CD14-positive monocyte (primary cell): ENCODE results near the gene RXFP3. TPM values are rescaled to one million over a fixed set of nuclear protein-coding genes. Genes with fewer than 3 reads are reported as not detected.

ENCODE experiments used
- DNase-seq, 3 donors: peaks; one replicate each; pipeline ENCODE4 v3.0.0-alpha.2; 2011 to 2022
- H2AFZ ChIP-seq: 2 replicates; pipeline ENCODE4 v1.6.0; 2012; ENCODE audit warnings: mild to moderate bottlenecking, low read depth, low read length, inconsistent platforms; ENCODE audit not compliant: insufficient read depth, poor library complexity, severe bottlenecking
- H3K27ac ChIP-seq, 2 donors: 1 replicate in 1 of 2; 2 replicates in 1 of 2; pipeline ENCODE4 v1.5.1; 2012 to 2013; ENCODE audit warnings: low read length in 2 of 2, control low read depth in 1 of 2, inconsistent platforms in 1 of 2, low read depth in 1 of 2, mild to moderate bottlenecking in 1 of 2
- H3K27me3 ChIP-seq, 2 donors: one replicate each; pipeline versions ENCODE4 v1.6.0 to v1.6.1; 2011 to 2013; ENCODE audit warnings: low read length in 2 of 2; ENCODE audit not compliant: control insufficient read depth in 2 of 2, insufficient read depth in 2 of 2
- H3K36me3 ChIP-seq, 2 donors: replicated peaks in 1 of 2; 1 replicate in 1 of 2; 2 replicates in 1 of 2; pipeline versions ENCODE4 v1.5.1 to v1.6.1; 2012 to 2013; ENCODE audit warnings: low read length in 2 of 2, control low read depth in 1 of 2, inconsistent platforms in 1 of 2, mild to moderate bottlenecking in 1 of 2; ENCODE audit not compliant: insufficient read depth in 2 of 2, control insufficient read depth in 1 of 2
- H3K4me1 ChIP-seq, 2 donors: 1 replicate in 1 of 2; 2 replicates in 1 of 2; pipeline versions ENCODE4 v1.5.1 to v1.6.1; 2012 to 2013; ENCODE audit warnings: low read length in 2 of 2, control low read depth in 1 of 2, inconsistent platforms in 1 of 2, mild to moderate bottlenecking in 1 of 2, moderate library complexity in 1 of 2; ENCODE audit not compliant: insufficient read depth in 2 of 2, control insufficient read depth in 1 of 2
- H3K4me2 ChIP-seq: replicated peaks from 2 replicates; pipeline ENCODE3; 2012; ENCODE audit warnings: low read length, moderate library complexity, mild to moderate bottlenecking; ENCODE audit not compliant: poor library complexity, severe bottlenecking; ENCODE audit errors: extremely low read depth
- H3K4me3 ChIP-seq, 3 experiments: fragments of 200-600 bp in 1 of 3; sonication (generic) in 1 of 3; replicated peaks in 1 of 3; 1 replicate in 2 of 3; 2 replicates in 1 of 3; pipeline ENCODE4 v1.5.1; 2011 to 2013; ENCODE audit warnings: low read length in 3 of 3, mild to moderate bottlenecking in 3 of 3, control low read depth in 2 of 3, low read depth in 2 of 3, inconsistent platforms in 1 of 3, moderate library complexity in 1 of 3
- H3K79me2 ChIP-seq: 2 replicates; pipeline ENCODE4 v1.6.0; 2012; ENCODE audit warnings: mild to moderate bottlenecking, control low read depth, inconsistent platforms, low read length, moderate library complexity; ENCODE audit not compliant: insufficient read depth
- H3K9ac ChIP-seq: 2 replicates; pipeline ENCODE4 v1.6.0; 2017; ENCODE audit warnings: low read length, mild to moderate bottlenecking; ENCODE audit not compliant: insufficient read depth, poor library complexity, severe bottlenecking
- H3K9me3 ChIP-seq, 2 donors: replicated peaks in 1 of 2; 1 replicate in 1 of 2; 2 replicates in 1 of 2; pipeline versions ENCODE4 v1.5.1 to v1.6.1; 2012 to 2013; ENCODE audit warnings: low read length in 2 of 2, control low read depth in 1 of 2; ENCODE audit not compliant: control insufficient read depth in 1 of 2, insufficient read depth in 1 of 2
- H4K20me1 ChIP-seq: 2 replicates; pipeline ENCODE4 v1.6.0; 2012; ENCODE audit warnings: mild to moderate bottlenecking, low read length, control low read depth, moderate library complexity; ENCODE audit not compliant: insufficient read depth
- H3K27ac Mint-ChIP-seq, 7 donors: one replicate each; pipeline ENCODE4 v1.8.0; 2020; ENCODE audit warnings: mild to moderate bottlenecking in 7 of 7, mixed read lengths in 7 of 7, moderate library complexity in 6 of 7, inconsistent platforms in 2 of 7
- H3K27me3 Mint-ChIP-seq, 3 donors: one replicate each; pipeline ENCODE4 v1.8.0; 2021 to 2022; ENCODE audit warnings: low read depth in 3 of 3, mild to moderate bottlenecking in 3 of 3, mixed read lengths in 3 of 3, moderate library complexity in 3 of 3, inconsistent platforms in 1 of 3
- H3K36me3 Mint-ChIP-seq, 2 donors: one replicate each; pipeline ENCODE4 v1.8.0; 2020; ENCODE audit warnings: mixed read lengths in 2 of 2, inconsistent platforms in 1 of 2, mild to moderate bottlenecking in 1 of 2
- H3K4me1 Mint-ChIP-seq: one replicate; pipeline ENCODE4 v1.8.0; 2020; ENCODE audit warnings: mild to moderate bottlenecking, mixed read lengths
- H3K4me3 Mint-ChIP-seq, 2 donors: one replicate each; pipeline ENCODE4 v1.8.0; 2020; ENCODE audit warnings: mild to moderate bottlenecking in 2 of 2, mixed read lengths in 2 of 2, moderate library complexity in 1 of 2
- H3K9me3 Mint-ChIP-seq, 7 donors: one replicate each; pipeline ENCODE4 v1.8.0; 2020 to 2022; ENCODE audit warnings: mixed read lengths in 7 of 7, mild to moderate bottlenecking in 6 of 7, moderate library complexity in 6 of 7, inconsistent platforms in 2 of 7
- whole genome bisulfite sequencing: methylation state at CpG from one replicate; pipeline ENCODE4 v1.1.5; 2013; ENCODE audit warnings: missing lambda C conversion rate; ENCODE audit not compliant: insufficient coverage; 5-methylcytosine and 5-hydroxymethylcytosine counted together
- intact Hi-C, 2 donors: fragments of 100-400 bp; cut with micrococcal nuclease; formaldehyde crosslinking; loops; one replicate each; pipeline versions ENCODE4 v1.15.0 to v1.15.1; 2023
- polyA plus RNA-seq, 3 donors: library from polyadenylated mRNA; depleted of rRNA in 1 of 3; unstranded in 2 of 3; stranded (reverse) in 1 of 3; fragments of 300-500 nt in 2 of 3; fragments of >200 nt in 1 of 3; fragmentation: Illumina TruSeq in 2 of 3; gene quantifications; 1 replicate in 2 of 3; 2 replicates in 1 of 3; pipeline ENCODE4 v1.2.3, GENCODE V29; 2012 to 2021
- TF ChIP-seq, protein P1 (sequence below): fragments of 200-600 bp; IDR thresholded peaks from one replicate; pipeline ENCODE4 v1.8.0; 2022; ENCODE audit warnings: antibody characterized with exemption, mild to moderate bottlenecking

RXFP3 gene
- polyA plus RNA-seq, 3 donors: not detected

DNA sequence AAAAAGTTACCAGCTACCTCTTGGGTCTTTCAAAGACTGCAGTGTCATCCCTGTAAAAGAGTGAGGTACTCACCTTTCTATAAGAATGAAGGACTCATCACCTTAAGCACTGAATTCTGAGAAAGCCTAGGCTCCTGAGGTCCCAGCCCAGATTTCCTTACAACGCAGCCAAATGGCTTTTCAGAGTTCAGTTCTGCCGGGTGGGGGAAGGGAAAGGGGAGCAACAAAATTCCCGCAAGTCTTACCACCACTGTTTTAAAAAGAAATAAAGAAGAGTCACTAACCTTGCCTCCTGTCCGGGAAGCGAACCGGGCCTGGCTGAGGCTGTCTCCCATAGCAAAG is 44.8 kb upstream of the RXFP3 start:
- Histone ChIP-seq H3K9ac (no peak overlapping the region), H3K4me1 (no peaks in the 10 kb centered on the region), H3K36me3 (no peaks in the 10 kb centered on the region), H2AFZ (no peak overlapping the region), H3K27me3 (peaks cover 34 to 36% of the 10 kb centered on the region in 2 donors), H3K79me2 (no peaks in the 10 kb centered on the region), H4K20me1 (no peaks in the 10 kb centered on the region), H3K27ac (no peak overlapping the region), H3K4me2 (no peak overlapping the region), H3K9me3 (peaks cover 0 to 5% of the 10 kb centered on the region in 2 donors), H3K4me3 (no peak overlapping the region)
- H3K27me3 Mint-ChIP-seq: peaks cover 34 to 39% (median 38%) of the 10 kb centered on the region in 3 donors
- intact Hi-C loops: no loop called here
- H3K9me3 Mint-ChIP-seq: peaks cover 0 to 15% (median 10%) of the 10 kb centered on the region in 7 donors
- peaks cover 0 to 2% of the 10 kb centered on the region in 2 donors for H3K36me3 Mint-ChIP-seq
- WGBS: 0% methylated on average over 3 of the region's 6 CpGs
- H3K4me1 Mint-ChIP-seq: no peaks in the 10 kb centered on the region
- H3K4me3 Mint-ChIP-seq: peak overlapping the region in 1 of 2 donors; percentile 56
- no peak overlapping the region for H3K27ac Mint-ChIP-seq
- TF ChIP-seq, protein P1, sequence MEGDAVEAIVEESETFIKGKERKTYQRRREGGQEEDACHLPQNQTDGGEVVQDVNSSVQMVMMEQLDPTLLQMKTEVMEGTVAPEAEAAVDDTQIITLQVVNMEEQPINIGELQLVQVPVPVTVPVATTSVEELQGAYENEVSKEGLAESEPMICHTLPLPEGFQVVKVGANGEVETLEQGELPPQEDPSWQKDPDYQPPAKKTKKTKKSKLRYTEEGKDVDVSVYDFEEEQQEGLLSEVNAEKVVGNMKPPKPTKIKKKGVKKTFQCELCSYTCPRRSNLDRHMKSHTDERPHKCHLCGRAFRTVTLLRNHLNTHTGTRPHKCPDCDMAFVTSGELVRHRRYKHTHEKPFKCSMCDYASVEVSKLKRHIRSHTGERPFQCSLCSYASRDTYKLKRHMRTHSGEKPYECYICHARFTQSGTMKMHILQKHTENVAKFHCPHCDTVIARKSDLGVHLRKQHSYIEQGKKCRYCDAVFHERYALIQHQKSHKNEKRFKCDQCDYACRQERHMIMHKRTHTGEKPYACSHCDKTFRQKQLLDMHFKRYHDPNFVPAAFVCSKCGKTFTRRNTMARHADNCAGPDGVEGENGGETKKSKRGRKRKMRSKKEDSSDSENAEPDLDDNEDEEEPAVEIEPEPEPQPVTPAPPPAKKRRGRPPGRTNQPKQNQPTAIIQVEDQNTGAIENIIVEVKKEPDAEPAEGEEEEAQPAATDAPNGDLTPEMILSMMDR: no peak
- DNase-seq: no peak

DNA sequence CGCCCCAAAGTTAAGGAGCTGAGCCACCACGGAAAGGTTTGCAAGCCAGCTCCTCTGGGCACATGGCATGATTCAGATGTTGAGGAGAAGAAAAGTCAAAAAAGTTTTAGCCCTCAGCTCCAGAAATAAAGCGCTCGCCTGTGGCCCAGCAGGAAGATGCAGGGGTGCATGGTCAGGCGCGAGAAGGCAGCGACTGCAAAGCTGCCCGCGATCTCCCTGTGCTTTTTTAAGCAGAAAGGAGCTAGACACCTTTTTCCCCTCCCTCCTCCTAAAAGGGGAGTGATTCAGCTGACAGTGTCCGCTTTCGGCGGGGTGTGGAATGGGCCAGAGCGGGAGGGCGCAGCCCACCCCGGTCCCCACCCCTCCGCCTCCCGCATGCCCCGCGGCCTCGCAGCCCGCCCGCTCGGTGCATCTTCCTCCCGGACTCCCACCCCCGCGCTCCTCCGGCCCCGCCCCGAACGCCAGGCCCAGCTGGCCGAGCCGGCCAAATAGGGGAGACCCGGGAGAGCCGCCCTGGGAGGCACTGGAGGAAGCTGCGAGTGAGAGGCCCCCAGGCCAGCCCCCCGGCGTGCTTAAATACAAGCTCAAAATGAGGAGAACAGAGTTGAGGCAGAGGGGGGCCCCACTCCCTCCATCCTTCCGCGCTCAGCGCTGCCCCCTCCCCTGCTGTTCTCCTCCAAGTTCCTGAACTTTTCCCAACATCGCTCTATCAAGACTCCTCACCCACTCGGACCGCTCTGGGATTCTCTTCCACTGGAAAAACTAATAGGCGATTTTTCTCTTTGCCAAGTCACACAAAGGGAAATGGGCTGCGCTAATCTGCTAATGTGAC is 44.2 kb upstream of the RXFP3 start, which contains the start of gene ADAMTS12:
TSS of gene ADAMTS12 (minus strand) at position 203 of the 832 bp plus-strand sequence. CDS start at position 69, 134 bp downstream.
- H3K4me2 ChIP-seq: no peak within 1 kb of the TSS
- H3K27me3 ChIP-seq: peaks cover 34 to 36% of the 10 kb centered on the region in 2 donors
- H4K20me1 ChIP-seq: no peaks in the 10 kb centered on the region
- peaks cover 0 to 15% (median 10%) of the 10 kb centered on the region in 7 donors for H3K9me3 Mint-ChIP-seq
- H3K4me3 Mint-ChIP-seq: peak within 1 kb of the TSS in 1 of 2 donors; percentile 56
- intact Hi-C loops: no loop called here
- H2AFZ ChIP-seq: no peak within 1 kb of the TSS
- no peak within 1 kb of the TSS for H3K9ac ChIP-seq
- H3K36me3 ChIP-seq: no peaks in the 10 kb centered on the region
- no peak within 1 kb of the TSS for H3K27ac Mint-ChIP-seq
- no peaks in the 10 kb centered on the region for H3K4me1 Mint-ChIP-seq
- H3K79me2 ChIP-seq: no peaks in the 10 kb centered on the region
- H3K27me3 Mint-ChIP-seq: peaks cover 34 to 39% (median 38%) of the 10 kb centered on the region in 3 donors
- no peak within 1 kb of the TSS for H3K4me3 ChIP-seq
- no peak within 1 kb of the TSS for H3K27ac ChIP-seq
- WGBS: 11% methylated on average over 26 of the region's 45 CpGs
- peaks cover 0 to 5% of the 10 kb centered on the region in 2 donors for H3K9me3 ChIP-seq
- TF ChIP-seq, protein P1: no peak
- peaks cover 0 to 2% of the 10 kb centered on the region in 2 donors for H3K36me3 Mint-ChIP-seq
- no peaks in the 10 kb centered on the region for H3K4me1 ChIP-seq
- DNase-seq: no peak
